Hepatocyte (in vitro differentiated cells): ENCODE results near the gene JARID2. TPM values are rescaled to one million over a fixed set of nuclear protein-coding genes. Genes with fewer than 3 reads are reported as not detected.

Experiments
- DNase-seq: peaks from one replicate; pipeline ENCODE4 v3.0.0-alpha.2; 2016; ENCODE audit warnings: low spot score
- H2AFZ ChIP-seq: fragments of 200-600 bp; sonication (generic); 2 replicates; pipeline ENCODE4 v1.6.0; 2016; ENCODE audit warnings: antibody characterized with exemption, mild to moderate bottlenecking
- H3K27ac ChIP-seq: fragments of 200-600 bp; sonication (generic); 2 replicates; pipeline ENCODE4 v1.5.1; 2016; ENCODE audit warnings: mild to moderate bottlenecking
- H3K27me3 ChIP-seq: fragments of 200-600 bp; sonication (generic); 2 replicates; pipeline ENCODE4 v1.6.1; 2016
- H3K36me3 ChIP-seq: fragments of 200-600 bp; sonication (generic); replicated peaks from 2 replicates; pipeline ENCODE4 v1.5.1; 2016; ENCODE audit warnings: low read depth; ENCODE audit not compliant: insufficient read depth
- H3K4me1 ChIP-seq: fragments of 200-600 bp; sonication (generic); 2 replicates; pipeline ENCODE4 v1.5.1; 2016; ENCODE audit warnings: mild to moderate bottlenecking, moderate library complexity; ENCODE audit not compliant: insufficient read depth
- H3K4me2 ChIP-seq: fragments of 200-600 bp; sonication (generic); 2 replicates; pipeline ENCODE4 v1.6.0; 2016
- H3K4me3 ChIP-seq: fragments of 200-600 bp; sonication (generic); 2 replicates; pipeline ENCODE4 v1.5.1; 2016; ENCODE audit warnings: mild to moderate bottlenecking
- H3K79me2 ChIP-seq: fragments of 200-600 bp; sonication (generic); 2 replicates; pipeline ENCODE4 v1.6.0; 2017; ENCODE audit warnings: mild to moderate bottlenecking
- H3K9me2 ChIP-seq: fragments of 200-600 bp; sonication (generic); replicated peaks from 2 replicates; pipeline ENCODE4 v1.6.0; 2017; ENCODE audit warnings: mild to moderate bottlenecking; ENCODE audit not compliant: insufficient read depth
- H3K9me3 ChIP-seq: fragments of 200-600 bp; sonication (generic); 2 replicates; pipeline ENCODE4 v1.5.1; 2016; ENCODE audit warnings: low read depth, mild to moderate bottlenecking
- H4K20me1 ChIP-seq: fragments of 200-600 bp; sonication (generic); 2 replicates; pipeline ENCODE4 v1.6.0; 2016; ENCODE audit warnings: mild to moderate bottlenecking; ENCODE audit not compliant: insufficient read depth, poor library complexity, severe bottlenecking
- CTCF ChIP-seq: fragments of 200-600 bp; sonication (generic); IDR thresholded peaks from 2 replicates; pipeline ENCODE4 v1.5.1; 2016; ENCODE audit warnings: antibody characterized with exemption, mild to moderate bottlenecking; ENCODE audit not compliant: poor library complexity
- EZH2 ChIP-seq: fragments of 200-600 bp; sonication (generic); IDR thresholded peaks from 2 replicates; pipeline ENCODE4 v1.6.1; 2016; ENCODE audit warnings: antibody characterized with exemption, mild to moderate bottlenecking, borderline replicate concordance
- EZH2phosphoT487 ChIP-seq: fragments of 200-600 bp; sonication (generic); IDR thresholded peaks from one replicate; pipeline ENCODE4 v1.6.1; 2018; ENCODE audit warnings: antibody characterized with exemption, mild to moderate bottlenecking, low read depth, moderate library complexity; ENCODE audit not compliant: unreplicated experiment, severe bottlenecking
- WGBS: methylation state at CpG from one replicate; pipeline ENCODE4 v1.1.6; 2016; ENCODE audit warnings: low lambda C conversion rate; ENCODE audit errors: missing lambda C conversion rate; 5-methylcytosine and 5-hydroxymethylcytosine counted together
- polyA plus RNA-seq: library from polyadenylated mRNA; unstranded; fragments of >200 nt; fragmentation: Nextera tagmentation; extraction: Ambion mirVana; gene quantifications from 2 replicates; pipeline ENCODE4 v1.2.1, GENCODE V29; 2016
- total RNA-seq: library from RNA; depleted of rRNA; stranded (reverse); fragments of >200 nt; gene quantifications from 2 replicates; pipeline ENCODE4 v1.2.3, GENCODE V29; 2014

Gene JARID2
- total and polyA plus RNA-seq, 2 experiments from 2014 or later: 4.6 to 11.6 TPM

- no peaks in the 10 kb centered on the region for H3K9me2 ChIP-seq
- no peaks in the 10 kb centered on the region for H3K9me3 ChIP-seq
- H4K20me1 ChIP-seq: peaks cover 48% of the 10 kb centered on the region
- H3K4me1 ChIP-seq: peaks cover 52% of the 10 kb centered on the region
- TF ChIP-seq CTCF: no peak
- TF ChIP-seq EZH2: no peak
- TF ChIP-seq EZH2phosphoT487: no peak
- H3K27ac ChIP-seq: no peak overlapping the region
- no peak overlapping the region for H3K4me2 ChIP-seq
- H2AFZ ChIP-seq: no peak overlapping the region
- H3K27me3 ChIP-seq: no peaks in the 10 kb centered on the region
- H3K4me3 ChIP-seq: no peak overlapping the region
- H3K79me2 ChIP-seq: peaks cover 100% of the 10 kb centered on the region
- 77% methylated on average over 1 of the region's 1 CpG for WGBS
- no peak for DNase-seq
- no peaks in the 10 kb centered on the region for H3K36me3 ChIP-seq
Observed at GRCh38 chr6:15269619-15270018, 23.8 kb downstream of the JARID2 start.

- Histone ChIP-seq H2AFZ (no peak overlapping the region), H3K9me3 (no peaks in the 10 kb centered on the region), H3K36me3 (no peaks in the 10 kb centered on the region), H4K20me1 (peaks cover 40% of the 10 kb centered on the region), H3K27ac (no peak overlapping the region), H3K79me2 (peaks cover 100% of the 10 kb centered on the region), H3K4me1 (peaks cover 45% of the 10 kb centered on the region), H3K27me3 (no peaks in the 10 kb centered on the region), H3K9me2 (no peaks in the 10 kb centered on the region), H3K4me2 (no peak overlapping the region), H3K4me3 (no peak overlapping the region)
- no peak for DNase-seq
- WGBS: 91% methylated on average over 2 of the region's 2 CpGs
- TF ChIP-seq CTCF (no peak), EZH2 (no peak), EZH2phosphoT487 (no peak)
Observed at GRCh38 chr6:15270402-15270801, 24.5 kb downstream of the JARID2 start.

- H3K27me3 ChIP-seq: no peaks in the 10 kb centered on the region
- H3K4me1 ChIP-seq: peaks cover 24% of the 10 kb centered on the region
- TF ChIP-seq EZH2: no peak
- no peak for TF ChIP-seq EZH2phosphoT487
- no peak for TF ChIP-seq CTCF
- no peaks in the 10 kb centered on the region for H3K36me3 ChIP-seq
- H3K27ac ChIP-seq: no peak overlapping the region
- no peak overlapping the region for H3K4me3 ChIP-seq
- peaks cover 100% of the 10 kb centered on the region for H3K79me2 ChIP-seq
- H3K4me2 ChIP-seq: no peak overlapping the region
- no peaks in the 10 kb centered on the region for H3K9me2 ChIP-seq
- no peak overlapping the region for H2AFZ ChIP-seq
- peaks cover 34% of the 10 kb centered on the region for H4K20me1 ChIP-seq
- no peak for DNase-seq
- no peaks in the 10 kb centered on the region for H3K9me3 ChIP-seq
- 88% methylated on average over 1 of the region's 1 CpG for WGBS
Observed at GRCh38 chr6:15272562-15272961, 26.7 kb downstream of the JARID2 start.
